Measurements from ENCODE around the gene ERBB2. TPM values are rescaled to one million over a fixed set of nuclear protein-coding genes. Genes with fewer than 3 reads are reported as not detected.
A peak's percentile ranks its signal among the peaks of the same experiment; 100 is the strongest.

Gene ERBB2
- polyA plus RNA-seq, 1 donor = 178 TPM

DNA sequence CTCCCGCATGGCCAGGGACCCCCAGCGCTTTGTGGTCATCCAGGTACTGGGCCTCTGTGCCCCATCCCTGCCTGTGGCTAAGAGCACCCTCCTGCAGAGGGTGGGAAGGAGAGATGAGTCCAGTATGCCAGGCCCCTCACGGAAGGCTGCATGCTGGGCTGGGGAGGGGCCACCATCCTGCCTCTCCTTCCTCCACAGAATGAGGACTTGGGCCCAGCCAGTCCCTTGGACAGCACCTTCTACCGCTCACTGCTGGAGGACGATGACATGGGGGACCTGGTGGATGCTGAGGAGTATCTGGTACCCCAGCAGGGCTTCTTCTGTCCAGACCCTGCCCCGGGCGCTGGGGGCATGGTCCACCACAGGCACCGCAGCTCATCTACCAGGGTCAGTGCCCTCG lies 26.8 kb downstream of the ERBB2 start:
- DNase-seq = no peak

DNA sequence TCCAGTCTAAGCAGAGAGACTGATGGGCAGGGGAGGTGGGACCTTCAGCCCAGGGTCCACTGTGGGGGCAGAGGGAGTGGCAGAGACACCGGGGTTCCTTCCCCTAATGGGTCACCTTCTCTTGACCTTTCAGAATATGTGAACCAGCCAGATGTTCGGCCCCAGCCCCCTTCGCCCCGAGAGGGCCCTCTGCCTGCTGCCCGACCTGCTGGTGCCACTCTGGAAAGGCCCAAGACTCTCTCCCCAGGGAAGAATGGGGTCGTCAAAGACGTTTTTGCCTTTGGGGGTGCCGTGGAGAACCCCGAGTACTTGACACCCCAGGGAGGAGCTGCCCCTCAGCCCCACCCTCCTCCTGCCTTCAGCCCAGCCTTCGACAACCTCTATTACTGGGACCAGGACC lies 27.7 kb downstream of the ERBB2 start:
- no peak for DNase-seq

DNA sequence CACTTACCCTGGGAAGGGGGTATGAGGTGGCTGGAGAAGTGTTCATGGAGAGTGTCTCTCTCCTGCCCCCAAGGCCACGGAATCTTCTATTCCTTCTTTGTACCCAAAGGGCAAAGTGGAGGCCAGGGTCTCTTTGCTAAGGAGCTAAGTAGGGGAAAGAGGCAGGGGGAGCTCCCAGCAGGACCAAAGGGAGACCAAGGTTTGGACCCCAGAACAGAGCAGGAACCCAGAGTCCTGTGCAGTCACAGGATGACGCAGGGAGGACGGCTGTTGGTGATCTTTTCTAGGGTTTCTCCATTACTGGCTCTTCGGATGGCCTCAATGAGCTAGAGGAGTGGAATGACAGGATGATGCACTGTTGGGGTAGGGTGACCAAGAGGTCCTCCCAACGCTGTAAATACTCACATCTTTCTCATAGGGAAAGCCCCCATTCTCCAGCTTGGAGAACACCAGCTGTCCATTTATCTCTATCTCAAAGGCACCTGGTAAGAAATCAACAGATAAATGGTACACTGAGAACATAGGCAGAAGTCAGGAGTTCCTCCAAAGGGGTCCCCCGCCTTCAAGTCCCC lies 29.5 kb downstream of the ERBB2 start:
- DNase-seq = no peak

DNA sequence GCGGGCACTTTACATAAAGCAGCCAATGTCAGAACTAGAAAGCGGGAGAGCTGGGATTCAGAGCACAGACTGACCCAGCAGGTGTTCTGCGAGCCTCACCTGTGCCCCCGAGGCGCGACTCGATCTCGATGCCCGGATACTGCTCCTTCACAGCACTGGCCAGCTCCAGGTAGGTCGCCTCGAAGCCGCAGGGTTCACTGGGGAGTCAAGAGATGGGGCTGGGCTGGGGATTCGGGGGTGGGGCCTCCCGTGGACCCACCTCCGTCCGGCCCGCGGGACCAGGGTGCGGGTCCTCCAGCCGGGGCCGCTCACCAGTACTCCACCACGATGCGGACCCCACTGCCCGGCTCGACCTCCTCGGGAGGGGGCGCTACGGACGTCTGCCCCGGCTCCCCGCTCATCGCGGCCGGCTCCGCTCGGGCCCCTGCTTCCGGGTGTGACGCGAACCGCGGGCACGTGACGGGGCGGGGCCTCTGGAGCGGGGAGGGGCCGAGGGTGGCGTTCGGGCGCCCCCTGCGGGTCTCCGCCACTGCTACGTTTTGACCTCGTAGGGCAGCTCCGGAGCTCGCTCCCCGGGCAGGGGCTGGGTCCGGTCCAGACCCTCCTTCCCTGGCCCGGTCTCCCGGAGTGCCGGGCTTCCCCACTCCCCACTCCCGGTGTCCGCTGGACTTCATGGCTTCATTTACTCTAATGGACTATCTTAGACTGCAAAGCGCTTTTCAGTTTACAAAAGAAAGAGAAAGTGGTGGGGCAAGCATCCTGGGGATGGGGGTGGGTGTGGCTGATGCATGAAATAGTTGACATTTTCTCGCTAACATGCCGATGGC lies 30.4 kb downstream of the ERBB2 start, which contains the start of gene MIEN1:
Gene MIEN1 (minus strand): TSS at position 438 of the 827 bp plus-strand sequence. CDS start 37 bp downstream, at position 401.
- peak; percentile 88 for DNase-seq

DNA sequence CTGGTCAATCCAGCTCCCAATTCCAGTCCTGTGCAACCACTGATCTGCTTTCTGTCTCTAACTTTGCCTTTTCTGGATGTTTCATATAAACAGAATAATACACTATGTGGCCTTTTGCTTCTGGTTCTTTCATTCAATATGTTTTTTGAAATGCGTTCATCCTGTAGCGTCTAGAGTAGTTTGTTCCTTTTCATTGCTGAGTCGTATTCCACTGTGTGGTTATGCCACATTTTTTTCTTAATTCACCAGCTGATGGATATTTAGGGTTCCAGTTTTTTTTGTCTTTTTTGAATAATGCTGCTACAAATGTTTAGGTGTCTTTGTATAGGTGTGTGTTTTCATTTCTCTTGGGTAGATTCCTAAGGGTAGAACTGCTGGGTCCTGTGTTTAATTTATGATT lies 32.7 kb downstream of the ERBB2 start:
- DNase-seq = no peak

DNA sequence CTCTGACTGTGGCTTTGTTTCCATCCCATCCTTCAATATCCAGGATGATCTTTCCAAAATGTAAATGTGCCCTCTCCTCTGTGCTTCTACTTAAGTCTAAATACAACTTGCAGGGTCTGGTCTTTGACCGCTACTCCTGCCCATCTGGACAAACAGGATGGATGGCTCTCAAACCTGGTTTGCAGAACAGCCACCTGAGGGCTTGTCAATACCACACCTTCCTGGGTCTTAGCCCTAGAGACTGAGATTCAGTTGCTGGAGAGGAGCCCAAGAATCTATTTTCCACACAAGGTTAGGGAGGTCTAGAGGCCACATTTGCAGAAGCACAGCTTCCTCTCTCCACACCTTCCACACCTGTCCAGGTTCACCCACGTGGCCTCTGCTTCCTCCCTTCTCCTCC lies 36.0 kb downstream of the ERBB2 start:
- no peak for DNase-seq

DNA sequence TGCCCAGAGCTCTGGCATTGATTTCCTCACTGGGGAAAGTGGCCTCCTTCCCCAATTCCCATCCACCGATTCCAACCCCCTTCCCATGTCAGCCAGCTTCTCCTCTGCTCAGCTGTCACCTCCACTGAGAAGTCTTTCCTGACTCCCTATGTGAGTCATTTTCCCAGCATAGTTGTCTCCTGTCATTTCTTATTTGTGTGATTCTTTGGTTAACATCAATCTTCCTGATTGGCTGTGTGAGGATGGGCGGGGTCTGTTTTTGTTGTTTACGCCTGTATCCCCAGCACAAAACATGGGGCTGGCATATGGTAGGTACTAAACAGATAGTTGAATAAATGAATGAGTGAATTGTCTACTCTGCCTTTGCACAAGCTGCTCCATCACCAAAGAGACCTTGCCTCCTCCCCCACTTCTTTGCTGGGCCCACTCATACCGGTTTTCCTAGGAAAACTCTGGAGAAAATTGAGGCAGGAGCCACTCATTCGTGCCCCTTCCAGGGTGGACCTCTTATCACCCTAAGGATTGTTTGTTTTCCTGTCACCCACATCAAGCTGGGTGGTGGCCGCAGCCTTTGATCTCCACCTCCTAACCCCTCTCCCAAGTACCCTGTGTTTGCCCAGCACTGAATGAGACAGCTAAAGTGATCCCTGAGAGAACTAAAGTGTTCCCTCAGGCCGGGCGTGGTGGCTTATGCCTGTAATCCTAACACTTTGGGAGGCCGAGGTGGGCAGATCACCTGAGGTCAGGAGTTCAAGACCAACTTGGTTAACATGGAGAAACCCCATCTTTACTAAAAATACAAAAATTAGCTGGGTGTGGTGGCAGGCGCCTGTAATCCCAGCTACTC lies 36.7 kb downstream of the ERBB2 start:
- DNase-seq = no peak

DNA sequence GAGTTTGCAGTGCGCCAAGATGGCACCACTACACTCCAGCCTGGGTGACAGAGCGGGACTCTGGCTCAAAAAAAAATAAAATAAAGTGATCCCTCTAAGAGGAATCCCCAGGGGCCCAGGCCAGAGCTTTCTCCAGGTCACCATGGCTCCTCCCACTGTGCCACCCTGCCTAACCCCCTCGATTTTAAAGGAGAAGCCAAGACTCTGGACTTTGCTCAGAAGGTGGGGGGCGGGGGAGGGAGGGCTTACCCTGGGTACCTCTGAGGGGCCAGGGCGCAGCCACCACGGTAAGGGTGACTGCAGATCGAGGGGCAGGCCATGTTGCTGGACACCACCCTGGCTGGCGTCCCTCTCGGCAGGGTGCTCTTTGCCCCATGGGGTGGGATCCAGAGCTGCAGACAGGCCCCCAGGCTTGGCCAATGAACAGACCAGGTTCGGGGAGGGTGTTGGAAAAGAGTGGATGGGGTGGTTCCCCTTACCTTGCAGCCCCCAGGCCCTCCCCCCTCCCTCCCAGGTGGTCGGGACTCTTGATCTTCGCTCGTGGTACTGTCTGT lies 37.4 kb downstream of the ERBB2 start:
- DNase-seq = no peak

DNA sequence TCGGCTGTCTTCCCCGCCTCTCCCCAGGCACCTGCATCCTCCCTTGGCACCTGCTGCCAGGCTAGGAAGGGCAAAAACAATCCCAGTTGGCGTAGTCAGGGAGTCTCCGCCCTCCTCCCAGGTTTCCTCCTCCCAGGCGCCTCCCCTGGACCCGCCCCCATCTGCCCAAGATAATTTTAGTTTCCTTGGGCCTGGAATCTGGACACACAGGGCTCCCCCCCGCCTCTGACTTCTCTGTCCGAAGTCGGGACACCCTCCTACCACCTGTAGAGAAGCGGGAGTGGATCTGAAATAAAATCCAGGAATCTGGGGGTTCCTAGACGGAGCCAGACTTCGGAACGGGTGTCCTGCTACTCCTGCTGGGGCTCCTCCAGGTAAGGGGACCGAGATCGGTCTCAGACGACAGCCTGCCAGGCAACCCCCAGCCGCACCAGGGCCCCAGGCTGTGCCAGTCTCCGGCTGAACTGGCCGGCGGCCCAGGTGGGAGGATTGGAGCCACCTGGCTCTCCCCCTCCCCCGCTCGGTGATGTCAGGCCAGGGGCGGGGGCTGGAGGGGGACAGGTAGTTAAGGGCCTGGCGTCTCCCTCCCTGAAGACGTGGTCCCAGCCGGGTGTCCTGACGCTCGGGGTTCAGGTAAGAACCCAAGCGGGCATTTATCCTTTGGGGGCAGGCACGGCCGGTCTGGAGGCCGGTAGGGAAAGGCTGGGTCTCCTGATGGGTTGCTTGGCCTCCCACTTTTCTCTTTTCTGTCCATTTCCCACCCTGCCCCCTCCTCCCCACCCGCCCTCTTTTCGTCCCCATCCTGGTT lies 38.1 kb downstream of the ERBB2 start, which contains the start of gene GRB7:
Gene GRB7 (plus strand): TSS at position 179 of the 808 bp plus-strand sequence. CDS start 4,364 bp downstream, outside the sequence.
- DNase-seq = no peak

DNA sequence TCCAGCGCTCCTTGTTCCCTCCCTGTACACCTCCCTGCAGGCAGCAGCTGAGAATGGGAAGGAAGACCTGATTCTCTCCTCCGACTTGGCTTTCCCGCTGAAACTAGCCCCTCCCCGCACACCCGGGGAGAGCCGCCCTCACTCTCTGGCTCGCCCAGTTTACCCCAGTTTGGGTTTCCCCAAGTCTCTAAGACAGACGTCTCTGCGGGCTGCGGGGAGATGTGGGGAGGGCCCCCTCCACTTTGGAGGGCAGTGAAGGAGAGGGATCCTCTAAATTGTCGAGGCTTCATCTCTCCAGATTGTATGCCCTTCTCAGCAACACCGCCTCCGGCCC lies 38.7 kb downstream of the ERBB2 start:
- DNase-seq = no peak

DNA sequence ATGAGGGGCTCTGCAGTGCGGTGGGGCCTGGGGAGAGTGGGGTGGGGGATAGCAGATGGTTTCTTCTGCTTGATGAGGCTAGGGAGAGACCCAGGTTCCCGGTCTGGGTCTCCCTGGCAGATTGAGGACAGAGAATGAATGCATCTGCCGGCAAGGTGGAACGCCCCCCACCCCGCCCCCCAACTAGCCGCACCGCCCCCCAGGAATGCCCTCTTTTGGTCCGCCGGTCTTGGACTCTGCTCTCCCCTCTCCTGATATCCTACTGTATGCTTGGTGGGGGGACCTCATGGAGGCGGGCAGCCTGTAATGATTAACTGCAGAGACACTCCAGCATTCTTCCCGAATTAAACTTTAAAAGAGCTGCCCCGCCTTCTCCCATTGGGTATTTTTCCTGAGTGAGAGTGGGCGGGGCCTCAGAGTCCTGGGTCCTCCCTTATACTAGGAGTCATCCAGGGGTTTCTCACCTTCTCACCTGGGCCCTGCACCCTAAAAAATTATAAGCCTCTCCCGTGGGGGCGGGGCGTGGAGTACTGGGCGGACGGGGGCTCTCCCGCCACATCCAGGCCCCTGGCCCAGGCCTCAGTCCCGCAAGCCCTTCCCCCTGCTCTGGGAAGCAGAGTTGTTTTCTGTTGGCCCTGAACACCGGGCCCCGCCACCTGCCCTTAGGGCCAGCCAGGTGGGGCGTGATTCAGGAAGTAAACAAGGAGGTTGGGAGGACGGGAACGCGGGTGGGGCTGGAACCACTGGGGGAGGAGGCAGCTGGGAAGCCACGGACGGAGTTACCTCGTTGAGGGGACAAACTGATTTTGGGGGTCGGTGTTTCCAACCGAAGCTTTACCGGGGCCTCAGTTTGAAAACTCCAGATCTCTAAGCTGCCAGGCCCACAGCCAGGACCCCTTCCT lies 39.4 kb downstream of the ERBB2 start:
- no peak for DNase-seq

DNA sequence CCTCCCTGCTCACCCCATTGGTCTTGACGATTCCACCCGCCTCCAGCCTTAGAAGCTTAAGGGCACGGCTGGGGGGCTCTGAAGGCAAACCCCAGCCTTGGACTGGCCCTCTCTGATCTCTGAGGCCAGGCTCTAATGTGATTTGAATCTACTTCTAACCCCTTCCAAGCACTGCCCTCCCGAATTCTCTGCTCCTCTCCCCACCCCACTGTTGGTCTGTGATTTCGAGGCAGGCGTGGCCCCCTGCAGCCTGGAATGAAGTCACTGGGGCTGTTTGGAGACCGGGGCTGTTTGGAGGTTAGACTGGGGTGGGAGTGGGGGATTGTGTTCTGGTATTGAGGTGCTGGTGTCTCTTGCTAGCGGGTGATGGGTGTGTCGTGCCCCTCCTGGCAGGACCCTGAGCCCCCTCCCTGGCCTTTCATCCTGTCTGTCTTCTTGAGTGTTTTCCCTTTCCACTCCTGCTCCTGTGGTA lies 40.1 kb downstream of the ERBB2 start:
- no peak for DNase-seq

DNA sequence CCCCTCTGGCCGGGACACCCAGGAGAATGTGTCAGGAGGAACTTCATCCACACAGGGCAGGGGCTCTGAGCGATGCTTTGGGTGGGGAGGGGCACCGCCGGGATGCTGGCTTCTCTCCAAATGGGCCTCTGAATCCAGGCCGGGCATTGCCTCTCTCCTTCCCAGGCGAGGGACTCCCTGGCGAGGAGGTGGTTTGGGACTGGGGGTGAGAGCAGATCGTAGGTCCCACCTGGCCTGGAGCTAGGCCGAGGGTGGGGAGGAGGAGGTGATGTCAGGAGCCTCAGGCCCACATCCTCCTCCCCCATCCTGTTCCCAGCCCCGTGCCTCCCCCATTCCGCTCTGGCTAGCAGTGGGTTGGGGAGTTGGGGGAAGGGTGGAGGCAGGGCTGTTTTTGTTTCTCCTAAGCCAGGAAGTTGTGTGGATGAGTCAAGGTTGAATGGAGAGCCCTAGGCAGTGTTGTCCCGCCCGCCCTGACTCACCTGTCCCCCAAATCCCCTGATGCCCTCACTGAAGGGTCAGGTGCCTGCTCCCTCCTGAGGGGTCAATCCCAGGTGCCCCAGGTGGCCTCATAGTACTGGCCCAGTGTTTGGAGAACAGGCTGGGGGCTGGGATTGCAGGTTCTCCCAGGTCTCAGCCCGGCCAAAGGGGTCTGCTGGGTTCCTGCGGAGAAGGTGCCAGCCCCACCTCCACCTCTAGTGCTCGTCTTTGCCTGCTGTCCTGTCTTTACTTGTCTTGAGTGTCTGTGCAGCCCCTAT lies 40.7 kb downstream of the ERBB2 start:
- DNase-seq = no peak

DNA sequence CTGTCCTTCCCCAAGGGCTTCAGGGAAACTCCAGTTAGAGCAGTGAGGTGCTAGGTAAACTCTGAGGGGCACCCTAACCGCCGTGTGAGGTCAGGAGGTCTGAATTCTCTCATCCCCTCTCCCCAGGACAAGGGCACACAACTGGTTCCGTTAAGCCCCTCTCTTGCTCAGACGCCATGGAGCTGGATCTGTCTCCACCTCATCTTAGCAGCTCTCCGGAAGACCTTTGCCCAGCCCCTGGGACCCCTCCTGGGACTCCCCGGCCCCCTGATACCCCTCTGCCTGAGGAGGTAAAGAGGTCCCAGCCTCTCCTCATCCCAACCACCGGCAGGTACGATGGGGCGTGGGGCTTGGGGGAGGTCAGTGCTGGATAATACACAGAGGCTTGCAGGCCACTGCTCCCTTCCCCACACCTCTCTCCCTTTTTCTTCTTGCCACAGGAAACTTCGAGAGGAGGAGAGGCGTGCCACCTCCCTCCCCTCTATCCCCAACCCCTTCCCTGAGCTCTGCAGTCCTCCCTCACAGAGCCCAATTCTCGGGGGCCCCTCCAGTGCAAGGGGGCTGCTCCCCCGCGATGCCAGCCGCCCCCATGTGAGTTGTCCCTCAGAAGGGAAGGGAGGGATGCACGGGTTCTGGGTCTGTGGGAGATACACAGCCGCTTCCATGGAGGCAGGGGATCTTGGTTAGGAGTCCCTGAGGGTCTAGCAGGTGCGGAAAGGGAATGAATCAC lies 42.4 kb downstream of the ERBB2 start:
- no peak for DNase-seq

DNA sequence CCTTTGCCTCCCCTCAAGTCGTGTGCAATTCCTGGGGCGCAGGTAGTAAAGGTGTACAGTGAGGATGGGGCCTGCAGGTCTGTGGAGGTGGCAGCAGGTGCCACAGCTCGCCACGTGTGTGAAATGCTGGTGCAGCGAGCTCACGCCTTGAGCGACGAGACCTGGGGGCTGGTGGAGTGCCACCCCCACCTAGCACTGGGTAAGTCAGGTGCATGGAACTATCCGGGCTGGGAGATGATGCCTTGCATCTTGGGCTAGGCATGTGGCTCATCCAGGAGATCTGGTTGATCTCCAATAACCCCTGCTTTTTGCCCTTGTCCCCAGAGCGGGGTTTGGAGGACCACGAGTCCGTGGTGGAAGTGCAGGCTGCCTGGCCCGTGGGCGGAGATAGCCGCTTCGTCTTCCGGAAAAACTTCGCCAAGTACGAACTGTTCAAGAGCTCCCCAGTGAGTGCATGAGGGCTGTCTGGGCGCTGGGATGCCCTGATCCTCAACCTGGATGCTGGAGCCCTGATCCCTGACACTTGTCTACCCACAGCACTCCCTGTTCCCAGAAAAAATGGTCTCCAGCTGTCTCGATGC lies 43.1 kb downstream of the ERBB2 start:
- DNase-seq = no peak

DNA sequence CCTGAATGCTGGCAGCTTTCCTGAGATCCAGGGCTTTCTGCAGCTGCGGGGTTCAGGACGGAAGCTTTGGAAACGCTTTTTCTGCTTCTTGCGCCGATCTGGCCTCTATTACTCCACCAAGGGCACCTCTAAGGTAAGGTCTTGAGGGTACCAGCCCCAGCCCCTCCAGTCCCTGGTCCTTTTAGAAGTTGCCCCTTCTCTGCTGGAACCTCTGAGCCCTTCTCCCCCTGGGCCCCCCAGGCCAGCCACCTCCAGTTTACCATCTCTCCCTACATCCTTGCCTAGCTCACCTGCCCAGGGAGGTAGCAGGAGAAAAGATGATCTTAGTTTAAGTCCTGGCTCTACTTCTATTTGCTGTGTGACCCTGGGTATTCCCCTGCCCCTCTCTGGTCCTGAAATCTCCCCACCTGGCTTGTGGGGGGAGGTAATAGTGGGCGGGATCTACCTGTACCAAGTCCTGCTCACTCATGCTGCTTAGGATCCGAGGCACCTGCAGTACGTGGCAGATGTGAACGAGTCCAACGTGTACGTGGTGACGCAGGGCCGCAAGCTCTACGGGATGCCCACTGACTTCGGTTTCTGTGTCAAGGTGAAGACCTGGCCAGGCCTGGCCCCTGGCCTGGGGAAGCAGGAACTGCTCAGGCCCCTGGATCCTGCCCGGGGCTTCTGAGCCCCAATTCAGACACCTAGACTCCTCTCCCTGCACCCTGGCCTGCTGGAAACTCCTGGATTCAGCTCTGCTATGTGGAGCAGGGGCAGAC lies 44.4 kb downstream of the ERBB2 start:
- DNase-seq = no peak

DNA sequence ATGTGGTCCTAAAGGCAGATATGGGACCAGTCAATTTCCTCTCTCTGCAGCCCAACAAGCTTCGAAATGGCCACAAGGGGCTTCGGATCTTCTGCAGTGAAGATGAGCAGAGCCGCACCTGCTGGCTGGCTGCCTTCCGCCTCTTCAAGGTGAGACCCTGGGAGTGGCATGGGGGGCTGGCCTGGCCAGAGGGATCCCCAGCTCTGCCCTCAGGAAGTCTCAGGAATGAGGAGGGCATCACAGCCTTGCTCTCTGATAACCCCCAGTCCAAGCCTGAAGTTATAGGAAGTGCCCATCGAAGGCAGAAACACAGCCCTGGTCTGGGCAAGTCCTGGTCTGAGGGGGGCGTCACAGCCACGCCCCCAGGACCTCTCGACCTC lies 45.0 kb downstream of the ERBB2 start:
- DNase-seq = no peak

Data from hindlimb muscle (tissue), 1 donor.